ENCODE results near the gene LMF1. TPM values are rescaled to one million over a fixed set of nuclear protein-coding genes. Genes with fewer than 3 reads are reported as not detected.

LMF1 gene
- polyA plus RNA-seq, 1 donor (not counting 4 experiments of a cell fraction or from before 2014, with no cell fraction given): 3.1 TPM

DNA sequence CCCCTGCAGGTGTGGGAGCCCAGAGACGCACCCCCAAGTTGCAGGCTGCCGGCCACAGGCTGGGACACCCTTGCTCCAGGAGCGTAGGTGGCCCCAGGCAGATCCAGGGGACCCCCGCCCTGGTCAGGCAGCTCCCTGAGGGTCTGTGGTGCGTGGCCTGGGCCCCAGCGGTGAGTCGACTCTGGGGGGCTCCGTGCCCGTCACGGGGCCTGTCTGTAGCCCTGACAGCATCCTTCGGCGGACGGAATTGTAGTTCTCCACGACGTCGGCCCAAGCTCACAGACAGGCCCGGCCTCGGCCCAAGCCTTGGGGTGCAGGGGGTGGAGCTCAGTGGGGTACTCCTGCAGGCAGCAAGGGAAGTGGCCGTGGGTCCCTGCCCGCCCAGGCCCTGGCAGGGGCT is 82.9 kb downstream of the LMF1 start:
- no peak overlapping the region for H3K9ac ChIP-seq (ENCODE audit: control insufficient read depth, extremely low read depth, insufficient read depth, low read length)
- no peak for TF ChIP-seq EZH2 (IDR thresholded peaks at IDR 0.05; ENCODE audit: low read length)
- TF ChIP-seq, protein P1, sequence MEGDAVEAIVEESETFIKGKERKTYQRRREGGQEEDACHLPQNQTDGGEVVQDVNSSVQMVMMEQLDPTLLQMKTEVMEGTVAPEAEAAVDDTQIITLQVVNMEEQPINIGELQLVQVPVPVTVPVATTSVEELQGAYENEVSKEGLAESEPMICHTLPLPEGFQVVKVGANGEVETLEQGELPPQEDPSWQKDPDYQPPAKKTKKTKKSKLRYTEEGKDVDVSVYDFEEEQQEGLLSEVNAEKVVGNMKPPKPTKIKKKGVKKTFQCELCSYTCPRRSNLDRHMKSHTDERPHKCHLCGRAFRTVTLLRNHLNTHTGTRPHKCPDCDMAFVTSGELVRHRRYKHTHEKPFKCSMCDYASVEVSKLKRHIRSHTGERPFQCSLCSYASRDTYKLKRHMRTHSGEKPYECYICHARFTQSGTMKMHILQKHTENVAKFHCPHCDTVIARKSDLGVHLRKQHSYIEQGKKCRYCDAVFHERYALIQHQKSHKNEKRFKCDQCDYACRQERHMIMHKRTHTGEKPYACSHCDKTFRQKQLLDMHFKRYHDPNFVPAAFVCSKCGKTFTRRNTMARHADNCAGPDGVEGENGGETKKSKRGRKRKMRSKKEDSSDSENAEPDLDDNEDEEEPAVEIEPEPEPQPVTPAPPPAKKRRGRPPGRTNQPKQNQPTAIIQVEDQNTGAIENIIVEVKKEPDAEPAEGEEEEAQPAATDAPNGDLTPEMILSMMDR (optimal IDR thresholded peaks at IDR 0.05 in 1 of 3, IDR thresholded peaks at IDR 0.05 in 1 of 3, conservative IDR thresholded peaks at IDR 0.05 in 1 of 3; ENCODE audit: extremely low read depth in 1 of 3, insufficient read depth in 2 of 3, low read length in 3 of 3): no peak
- H3K36me3 ChIP-seq (ENCODE audit: control insufficient read depth in 2 of 2, extremely low read depth in 1 of 2, insufficient read depth in 2 of 2, low read length in 2 of 2): no peaks in the 10 kb centered on the region
- FAIRE-seq (no peak), DNase-seq (ENCODE audit: low read depth, low spot score) (no peak)
- no peaks in the 10 kb centered on the region for H3K9me1 ChIP-seq (ENCODE audit: control insufficient read depth, extremely low read depth, insufficient read depth, low read length)
- H4K20me1 ChIP-seq (ENCODE audit: control insufficient read depth, extremely low read depth, insufficient read depth, low read length): no peaks in the 10 kb centered on the region
- H3K27ac ChIP-seq (ENCODE audit: control insufficient read depth, insufficient read depth, low read length): no peak overlapping the region
- no peaks in the 10 kb centered on the region for H3K9me3 ChIP-seq (ENCODE audit: control insufficient read depth, low read depth, low read length)
- dilution Hi-C loops (cut with MboI; ENCODE audit: extremely low pct_ligation_motif_present, low sequenced_read_pairs): no loop called here
- H3K4me1 ChIP-seq (ENCODE audit: control insufficient read depth, extremely low read depth, insufficient read depth, low read length): no peaks in the 10 kb centered on the region
- no peak overlapping the region for H3K4me2 ChIP-seq (ENCODE audit: control insufficient read depth, extremely low read depth, insufficient read depth, low read depth, low read length)
- peaks cover 21% of the 10 kb centered on the region for H3K27me3 ChIP-seq (ENCODE audit: control insufficient read depth, extremely low read depth, insufficient read depth, low read length)
- H3K4me3 ChIP-seq (ENCODE audit: control insufficient read depth in 2 of 3, extremely low read depth in 1 of 3, insufficient read depth in 2 of 3, low read depth in 1 of 3, low read length in 3 of 3): no peak overlapping the region
- H2AFZ ChIP-seq (ENCODE audit: control insufficient read depth, low read length): no peak overlapping the region
- H3K79me2 ChIP-seq (ENCODE audit: control insufficient read depth, insufficient read depth, low read length): no peaks in the 10 kb centered on the region

DNA sequence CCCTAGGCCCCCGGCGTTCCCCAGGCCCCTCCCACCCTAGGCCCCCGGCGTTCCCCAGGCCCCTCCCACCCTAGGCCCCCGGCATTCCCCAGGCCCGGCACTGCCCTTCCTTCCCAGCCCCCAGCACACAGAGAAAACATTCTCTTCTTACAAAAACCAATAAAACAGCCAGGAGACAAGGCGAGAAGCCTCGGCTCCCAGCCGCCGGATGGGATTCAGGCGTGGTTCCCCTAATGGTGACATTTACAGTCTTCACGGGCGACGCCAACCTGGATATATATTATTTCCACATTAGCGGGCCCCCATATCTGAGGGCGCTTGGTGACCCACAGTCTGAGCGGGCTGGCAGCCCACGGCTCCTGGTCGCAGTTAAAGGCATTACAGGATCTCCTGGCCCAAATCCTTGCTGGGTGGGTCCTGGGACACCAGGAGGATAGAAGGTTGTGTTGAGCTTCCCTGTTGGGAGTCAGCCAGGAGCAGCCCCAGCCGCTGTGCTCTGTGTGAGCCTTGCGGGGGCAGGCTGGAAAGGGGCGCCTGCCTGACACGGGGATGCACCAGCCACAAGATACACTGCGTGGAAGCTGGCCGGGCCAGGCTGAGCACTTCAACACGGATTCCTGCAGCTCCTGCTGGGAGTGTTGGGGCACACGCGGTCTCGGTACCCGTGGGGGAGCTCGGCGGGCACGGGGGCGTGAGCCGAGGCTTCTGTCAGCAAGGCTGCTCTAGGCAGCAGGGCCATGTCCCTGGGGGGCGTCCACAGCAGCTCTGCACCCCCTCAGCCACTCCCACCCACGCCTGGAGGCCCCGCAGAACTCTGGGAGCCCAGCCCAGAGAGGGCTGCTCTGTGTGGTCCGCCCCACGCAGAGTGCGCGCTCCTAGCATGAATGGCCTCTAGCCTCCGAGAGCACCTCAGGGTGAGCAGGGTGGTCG is 83.7 kb downstream of the LMF1 start:
- H2AFZ ChIP-seq (ENCODE audit: control insufficient read depth, low read length): no peak overlapping the region
- H3K9me1 ChIP-seq (ENCODE audit: control insufficient read depth, extremely low read depth, insufficient read depth, low read length): no peaks in the 10 kb centered on the region
- H4K20me1 ChIP-seq (ENCODE audit: control insufficient read depth, extremely low read depth, insufficient read depth, low read length): no peaks in the 10 kb centered on the region
- no peaks in the 10 kb centered on the region for H3K79me2 ChIP-seq (ENCODE audit: control insufficient read depth, insufficient read depth, low read length)
- H3K27me3 ChIP-seq (ENCODE audit: control insufficient read depth, extremely low read depth, insufficient read depth, low read length): peaks cover 21% of the 10 kb centered on the region
- dilution Hi-C loops (cut with MboI; ENCODE audit: extremely low pct_ligation_motif_present, low sequenced_read_pairs): no loop called here
- H3K4me2 ChIP-seq (ENCODE audit: control insufficient read depth, extremely low read depth, insufficient read depth, low read depth, low read length): no peak overlapping the region
- TF ChIP-seq, protein P1 (optimal IDR thresholded peaks at IDR 0.05 in 1 of 3, IDR thresholded peaks at IDR 0.05 in 1 of 3, conservative IDR thresholded peaks at IDR 0.05 in 1 of 3; ENCODE audit: extremely low read depth in 1 of 3, insufficient read depth in 2 of 3, low read length in 3 of 3): no peak
- TF ChIP-seq EZH2 (IDR thresholded peaks at IDR 0.05; ENCODE audit: low read length): no peak
- FAIRE-seq (no peak), DNase-seq (ENCODE audit: low read depth, low spot score) (no peak)
- no peak overlapping the region for H3K27ac ChIP-seq (ENCODE audit: control insufficient read depth, insufficient read depth, low read length)
- H3K4me3 ChIP-seq (ENCODE audit: control insufficient read depth in 2 of 3, extremely low read depth in 1 of 3, insufficient read depth in 2 of 3, low read depth in 1 of 3, low read length in 3 of 3): no peak overlapping the region
- H3K4me1 ChIP-seq (ENCODE audit: control insufficient read depth, extremely low read depth, insufficient read depth, low read length): no peaks in the 10 kb centered on the region
- H3K9me3 ChIP-seq (ENCODE audit: control insufficient read depth, low read depth, low read length): no peaks in the 10 kb centered on the region
- H3K36me3 ChIP-seq (ENCODE audit: control insufficient read depth in 2 of 2, extremely low read depth in 1 of 2, insufficient read depth in 2 of 2, low read length in 2 of 2): no peaks in the 10 kb centered on the region
- no peak overlapping the region for H3K9ac ChIP-seq (ENCODE audit: control insufficient read depth, extremely low read depth, insufficient read depth, low read length)

Data from keratinocyte (primary cell).